ENCODE measurements around the gene CAMK1D. TPM values are rescaled to one million over a fixed set of nuclear protein-coding genes. Genes with fewer than 3 reads are reported as not detected.
A peak's percentile ranks its signal among the peaks of the same experiment; 100 is the strongest.

Gene CAMK1D
- total RNA-seq, 1 donor from 2014 or later = 6.5 TPM

DNA sequence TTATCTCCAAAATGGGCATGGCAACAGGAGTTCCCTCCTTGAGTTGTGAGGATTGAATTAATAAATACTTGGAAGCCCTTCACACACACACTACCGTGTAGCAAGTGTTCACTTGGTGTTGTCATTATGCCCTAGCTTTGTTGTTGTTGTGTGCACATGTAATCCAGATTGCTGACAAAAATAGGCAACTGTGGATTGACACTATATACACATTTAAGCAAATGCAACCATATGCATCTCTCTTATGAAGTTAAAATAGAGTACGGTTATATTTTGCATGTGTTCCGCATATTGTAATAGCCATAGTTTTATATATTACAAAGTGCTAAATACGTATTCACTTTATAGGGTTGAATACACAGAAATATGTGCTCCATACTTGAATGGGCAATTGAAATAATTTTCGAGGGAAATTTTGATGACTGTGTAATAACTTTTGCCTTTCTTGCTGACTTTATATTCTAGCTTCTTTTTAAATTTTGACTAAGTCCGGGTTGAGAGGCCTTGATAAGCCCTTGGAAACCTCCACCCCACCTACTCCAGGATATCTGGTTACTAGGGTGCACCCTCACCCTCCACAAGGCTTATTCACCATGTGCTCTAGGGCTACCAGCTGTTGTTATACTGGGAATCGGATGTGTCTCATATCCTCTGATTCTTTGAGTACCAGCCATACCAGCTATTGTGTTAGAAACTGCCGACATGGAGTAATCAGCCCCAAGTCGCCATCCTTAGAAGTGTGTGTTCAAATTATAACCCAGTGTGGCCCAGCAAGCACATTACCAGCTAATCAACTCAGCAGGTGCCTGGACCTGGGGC, 265.0 kb downstream of the CAMK1D start:
- Mint-ChIP-seq H3K9me3 (peaks cover 2% of the 10 kb centered on the region), H3K4me1 (peaks cover 10% of the 10 kb centered on the region), H3K4me3 (no peak overlapping the region), H3K36me3 (ENCODE audit: low read depth) (no peaks in the 10 kb centered on the region), H3K27ac (ENCODE audit: unreplicated experiment) (no peak overlapping the region), H3K27me3 (ENCODE audit: low read depth) (no peaks in the 10 kb centered on the region)
- TF ChIP-seq, protein P1, sequence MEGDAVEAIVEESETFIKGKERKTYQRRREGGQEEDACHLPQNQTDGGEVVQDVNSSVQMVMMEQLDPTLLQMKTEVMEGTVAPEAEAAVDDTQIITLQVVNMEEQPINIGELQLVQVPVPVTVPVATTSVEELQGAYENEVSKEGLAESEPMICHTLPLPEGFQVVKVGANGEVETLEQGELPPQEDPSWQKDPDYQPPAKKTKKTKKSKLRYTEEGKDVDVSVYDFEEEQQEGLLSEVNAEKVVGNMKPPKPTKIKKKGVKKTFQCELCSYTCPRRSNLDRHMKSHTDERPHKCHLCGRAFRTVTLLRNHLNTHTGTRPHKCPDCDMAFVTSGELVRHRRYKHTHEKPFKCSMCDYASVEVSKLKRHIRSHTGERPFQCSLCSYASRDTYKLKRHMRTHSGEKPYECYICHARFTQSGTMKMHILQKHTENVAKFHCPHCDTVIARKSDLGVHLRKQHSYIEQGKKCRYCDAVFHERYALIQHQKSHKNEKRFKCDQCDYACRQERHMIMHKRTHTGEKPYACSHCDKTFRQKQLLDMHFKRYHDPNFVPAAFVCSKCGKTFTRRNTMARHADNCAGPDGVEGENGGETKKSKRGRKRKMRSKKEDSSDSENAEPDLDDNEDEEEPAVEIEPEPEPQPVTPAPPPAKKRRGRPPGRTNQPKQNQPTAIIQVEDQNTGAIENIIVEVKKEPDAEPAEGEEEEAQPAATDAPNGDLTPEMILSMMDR (conservative IDR thresholded peaks at IDR 0.05) = no peak
- DNase-seq (ENCODE audit: low read depth, low spot score) = no peak

DNA sequence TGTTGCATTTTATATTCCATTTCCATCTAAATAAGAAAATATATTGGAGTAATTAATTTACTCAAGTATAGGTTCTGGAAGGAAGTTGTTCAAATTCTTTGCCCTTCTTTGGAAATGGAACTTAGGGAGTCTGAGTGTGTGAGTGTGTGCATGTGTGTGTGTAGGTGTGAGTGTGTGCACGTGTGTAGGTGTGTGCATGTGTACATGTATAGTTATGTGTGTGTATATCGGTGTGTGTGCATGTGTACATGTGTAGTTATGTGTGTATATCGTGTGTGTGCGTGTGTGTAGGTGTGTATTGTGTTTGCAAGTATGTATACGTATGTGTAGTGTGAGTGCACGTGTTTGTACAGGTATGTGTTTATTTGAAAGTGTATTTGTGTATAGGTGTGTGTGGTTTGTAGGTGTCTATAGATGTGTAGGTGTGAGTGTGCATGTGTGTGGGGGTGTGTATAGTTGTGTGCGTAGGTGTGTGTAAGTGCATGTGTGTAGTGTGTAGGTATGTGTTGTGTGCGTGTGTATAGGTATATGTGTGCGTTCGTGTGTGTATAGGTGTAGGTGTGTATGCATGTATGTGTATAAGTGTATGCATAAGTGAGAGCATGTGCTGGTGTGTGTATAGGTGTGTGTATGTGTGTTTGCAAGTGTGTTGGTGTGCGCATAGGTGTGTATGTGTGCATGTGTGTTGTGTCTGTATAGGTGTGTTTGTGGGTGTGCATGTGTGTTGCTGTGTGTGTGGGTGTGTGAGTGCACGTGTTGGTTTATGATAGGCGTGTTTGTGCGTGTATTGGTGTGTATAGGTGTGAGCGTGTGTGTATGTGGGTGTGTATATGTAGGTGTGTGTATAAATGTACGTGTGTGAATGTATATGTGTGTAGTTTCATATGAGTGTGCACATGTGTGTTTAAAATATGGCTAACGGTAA, 266.2 kb downstream of the CAMK1D start:
- Mint-ChIP-seq H3K36me3 (ENCODE audit: low read depth) (no peaks in the 10 kb centered on the region), H3K27ac (ENCODE audit: unreplicated experiment) (no peak overlapping the region), H3K4me3 (no peak overlapping the region), H3K9me3 (no peaks in the 10 kb centered on the region), H3K4me1 (peaks cover 10% of the 10 kb centered on the region), H3K27me3 (ENCODE audit: low read depth) (no peaks in the 10 kb centered on the region)
- TF ChIP-seq, protein P1 (conservative IDR thresholded peaks at IDR 0.05) = no peak
- no peak for DNase-seq (ENCODE audit: low read depth, low spot score)

DNA sequence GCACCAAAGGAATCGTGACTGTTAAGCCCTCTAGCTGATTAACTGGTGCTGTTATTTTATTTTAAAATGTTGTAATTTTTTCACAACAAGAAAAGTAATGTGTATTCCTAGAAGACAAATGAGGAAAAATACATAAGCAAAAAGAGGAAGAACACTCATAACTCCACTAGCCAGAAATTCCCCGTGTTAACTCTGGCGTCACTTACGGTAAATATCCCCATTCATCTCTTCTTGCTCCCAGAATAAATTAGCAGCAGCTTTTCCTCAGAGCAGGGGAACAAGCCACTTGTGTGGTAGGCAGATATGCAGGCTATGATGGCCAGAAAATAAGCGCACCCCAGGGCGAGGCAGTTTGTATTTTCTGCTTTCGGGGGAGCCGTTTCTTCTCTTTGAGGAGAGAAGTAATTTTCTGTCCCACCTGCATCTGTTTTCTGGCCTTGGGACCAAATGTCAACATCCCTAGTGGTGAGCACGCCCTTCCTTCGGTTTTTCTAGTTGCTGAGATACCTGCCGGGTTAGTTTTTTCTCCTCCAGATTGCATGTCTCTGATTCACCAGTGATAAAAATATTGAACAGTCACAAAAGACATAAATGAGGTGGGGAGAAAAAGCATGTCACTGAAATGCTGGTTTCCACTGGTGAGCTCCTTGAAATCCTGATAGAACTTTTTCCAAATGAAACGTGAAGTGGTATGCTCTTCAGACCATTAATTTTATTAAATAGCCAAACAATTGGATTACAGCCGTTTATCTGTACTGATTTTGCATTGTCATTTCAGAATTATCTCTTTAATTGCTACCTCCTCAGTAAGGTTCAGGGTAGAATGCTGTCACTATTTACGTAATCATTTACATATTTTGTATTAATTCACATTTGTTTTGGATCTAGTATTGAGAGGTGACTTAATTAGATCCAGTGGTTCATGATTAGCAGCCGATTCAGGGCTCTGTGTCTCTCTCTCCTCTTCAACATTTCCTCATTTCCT, 268.1 kb downstream of the CAMK1D start:
- TF ChIP-seq, protein P1 (conservative IDR thresholded peaks at IDR 0.05) = no peak
- Mint-ChIP-seq H3K27ac (ENCODE audit: unreplicated experiment) (no peak overlapping the region), H3K9me3 (no peaks in the 10 kb centered on the region), H3K27me3 (ENCODE audit: low read depth) (no peaks in the 10 kb centered on the region), H3K4me1 (peaks cover 10% of the 10 kb centered on the region), H3K4me3 (no peak overlapping the region), H3K36me3 (ENCODE audit: low read depth) (no peaks in the 10 kb centered on the region)
- no peak for DNase-seq (ENCODE audit: low read depth, low spot score)

DNA sequence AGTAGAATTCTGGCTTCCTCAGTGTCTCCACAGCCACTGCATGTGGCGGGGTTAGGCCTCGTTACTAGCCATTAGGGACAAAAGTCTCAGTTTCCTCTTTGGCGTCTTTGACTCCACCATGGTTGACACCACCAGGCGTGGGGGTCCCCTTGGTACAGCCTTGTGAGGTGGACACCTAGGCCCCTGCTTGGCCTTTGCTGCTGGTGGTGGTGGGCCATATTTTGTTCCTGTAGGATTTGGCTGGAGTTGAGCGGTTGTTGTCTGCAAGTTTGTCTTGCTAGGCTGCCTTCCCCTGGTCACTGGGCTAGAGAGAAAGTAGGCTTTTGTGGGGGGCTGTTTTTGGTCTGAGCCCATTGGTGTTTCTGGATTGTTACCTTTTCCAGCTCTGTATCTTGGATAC, 272.7 kb downstream of the CAMK1D start:
- TF ChIP-seq, protein P1 (conservative IDR thresholded peaks at IDR 0.05) = no peak
- H3K27me3 Mint-ChIP-seq (ENCODE audit: low read depth) = no peaks in the 10 kb centered on the region
- H3K4me3 Mint-ChIP-seq = no peak overlapping the region
- no peaks in the 10 kb centered on the region for H3K9me3 Mint-ChIP-seq
- H3K36me3 Mint-ChIP-seq (ENCODE audit: low read depth) = no peaks in the 10 kb centered on the region
- H3K27ac Mint-ChIP-seq (ENCODE audit: unreplicated experiment) = no peak overlapping the region
- H3K4me1 Mint-ChIP-seq = peaks cover 10% of the 10 kb centered on the region
- no peak for DNase-seq (ENCODE audit: low read depth, low spot score)

DNA sequence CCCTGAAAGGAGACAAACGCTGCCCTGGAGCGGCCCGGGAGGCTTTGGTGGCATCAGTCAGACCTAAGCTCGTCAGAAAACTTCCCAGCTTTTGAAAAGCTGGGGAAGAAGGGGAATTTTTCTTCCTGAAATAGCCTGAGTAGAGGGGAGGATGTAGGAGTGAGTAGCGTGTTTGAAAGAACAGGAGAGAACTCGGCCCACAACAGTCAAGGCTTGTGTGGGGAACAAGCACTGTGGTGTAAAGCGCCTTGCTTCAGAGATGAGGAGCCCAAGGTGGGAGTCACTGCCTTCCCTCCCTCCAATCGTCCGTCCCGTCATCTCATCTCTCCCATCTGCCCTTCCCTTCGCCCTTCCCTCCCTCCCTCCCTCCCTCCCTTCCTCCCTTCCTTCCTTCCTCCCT, 273.3 kb downstream of the CAMK1D start:
- H3K4me1 Mint-ChIP-seq = peaks cover 6% of the 10 kb centered on the region
- no peak for DNase-seq (ENCODE audit: low read depth, low spot score)
- H3K36me3 Mint-ChIP-seq (ENCODE audit: low read depth) = no peaks in the 10 kb centered on the region
- no peaks in the 10 kb centered on the region for H3K9me3 Mint-ChIP-seq
- no peak overlapping the region for H3K4me3 Mint-ChIP-seq
- TF ChIP-seq, protein P1 (conservative IDR thresholded peaks at IDR 0.05) = no peak
- H3K27ac Mint-ChIP-seq (ENCODE audit: unreplicated experiment) = peak overlapping the region; percentile 30
- no peaks in the 10 kb centered on the region for H3K27me3 Mint-ChIP-seq (ENCODE audit: low read depth)

Data from neural crest cell (in vitro differentiated cells).